GM21360 (cell line): ENCODE results near the gene YTHDF2.
"Not testable (repeated sequence)": the region's sequence is repeated elsewhere in the genome, so short reads cannot be mapped to it uniquely, and the experiment has no call there.

ENCODE experiments used
- ATAC-seq: cut with Tn5 transposase; IDR thresholded peaks from one replicate; pipeline ENCODE4 v1.9.1; 2021; ENCODE audit warnings: mild to moderate bottlenecking, moderate library complexity; ENCODE audit not compliant: unreplicated experiment

The YTHDF2 gene

GRCh38 chr1:28736450-28737306 lies at the start of gene YTHDF2:
YTHDF2 (plus strand) TSS chr1:28736940; CDS start chr1:28737121, 181 bp downstream.
- peak; percentile 84 for ATAC-seq

DNA sequence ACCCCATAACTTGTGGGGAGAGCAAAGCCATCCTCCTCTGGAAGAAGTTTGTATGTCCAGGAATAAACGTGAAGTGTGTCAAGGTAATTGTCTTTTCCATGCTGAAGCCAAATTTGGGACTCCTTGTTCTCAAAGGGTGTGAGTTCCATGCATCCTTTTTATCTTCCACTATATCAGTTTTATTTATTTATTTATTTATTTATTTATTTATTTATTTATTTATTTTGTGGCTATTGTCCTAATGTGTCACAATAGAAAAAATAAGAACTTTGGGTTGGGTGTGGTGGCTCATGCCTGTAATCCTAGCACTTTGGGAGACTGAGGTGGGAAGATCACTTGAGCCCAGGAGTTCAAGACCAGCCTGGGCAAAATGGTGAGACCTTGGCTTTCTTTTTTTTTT lies 45.1 kb upstream of the YTHDF2 start:
- ATAC-seq = not testable (repeated sequence)

DNA sequence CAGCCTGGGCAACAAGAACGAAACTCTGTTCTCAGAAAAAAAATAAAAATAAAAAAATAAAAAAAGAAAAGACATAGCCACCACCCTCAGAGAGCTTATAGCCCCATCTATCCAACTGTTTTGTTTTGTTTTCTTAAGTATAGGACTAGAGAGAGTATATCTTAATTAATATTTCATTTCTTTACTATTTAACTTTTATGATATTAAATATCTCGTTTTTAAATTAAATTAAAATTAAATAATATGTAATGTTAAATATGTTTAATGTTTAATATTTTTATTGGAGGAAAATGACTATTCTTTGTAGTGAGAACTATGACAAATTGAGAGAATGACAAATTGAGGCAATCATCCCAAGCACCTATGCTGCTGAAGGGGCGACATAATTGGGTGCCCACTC lies 33.1 kb upstream of the YTHDF2 start:
- no peak for ATAC-seq

DNA sequence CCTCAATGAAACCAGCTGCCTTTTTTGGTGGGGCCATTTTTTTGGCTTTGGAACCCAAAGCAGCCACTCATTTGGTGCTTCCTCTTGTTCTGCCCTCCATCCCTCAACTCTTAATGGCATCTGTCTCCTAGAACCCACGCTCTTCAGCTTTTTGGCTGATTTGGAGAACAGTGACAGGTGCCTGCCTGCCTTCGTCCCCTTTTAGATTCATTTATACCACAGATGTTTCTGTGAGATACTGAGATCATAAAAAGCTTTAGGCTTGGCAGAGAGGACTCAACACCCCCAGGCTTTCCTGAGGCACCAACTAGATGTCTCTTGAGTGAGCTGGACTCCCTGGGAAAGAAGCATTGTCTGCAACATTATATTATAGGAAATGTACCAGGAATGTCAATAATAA lies 20.4 kb upstream of the YTHDF2 start:
- ATAC-seq = no peak

GRCh38 chr1:28718166-28718565 lies 18.6 kb upstream of the YTHDF2 start:
- no peak for ATAC-seq

DNA sequence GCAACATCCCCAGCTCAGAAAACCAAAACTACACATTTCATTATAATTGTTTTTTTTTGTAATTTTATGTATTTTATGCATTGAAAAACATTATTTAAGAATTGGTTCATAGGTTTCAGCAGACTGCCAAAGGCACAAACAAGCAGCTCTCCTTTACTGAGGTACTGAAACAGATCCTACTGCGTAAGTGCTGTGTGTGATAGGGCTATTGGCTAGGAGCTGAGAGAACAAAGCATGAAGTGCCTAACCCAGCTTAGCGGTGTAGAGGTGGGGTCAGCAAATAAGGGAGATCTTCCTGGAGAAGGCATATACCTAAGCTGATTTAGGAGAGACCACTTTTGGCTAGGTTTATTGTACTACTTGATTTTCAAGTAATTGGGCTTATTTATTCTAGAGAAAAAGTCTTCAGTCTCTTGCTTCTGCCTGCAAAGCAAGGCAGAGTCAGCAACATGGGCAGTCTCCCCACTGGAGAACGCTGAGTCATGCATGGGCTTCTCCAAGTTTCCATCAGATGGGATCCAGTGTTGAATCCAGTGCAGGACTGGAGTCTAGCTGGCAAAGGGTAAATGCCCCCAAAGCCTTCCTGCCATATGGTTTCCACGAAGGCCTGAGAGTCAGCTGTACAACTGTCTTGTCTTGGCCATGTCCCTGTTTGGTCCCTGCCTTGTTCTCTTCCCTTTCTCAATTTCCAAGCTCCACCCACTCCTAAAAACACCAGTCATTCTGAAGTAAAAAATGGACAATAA lies 18.0 kb upstream of the YTHDF2 start:
- no peak for ATAC-seq

- ATAC-seq = no peak
These were observed 17.5 kb upstream of the YTHDF2 start for GRCh38 chr1:28719332-28719619.

DNA sequence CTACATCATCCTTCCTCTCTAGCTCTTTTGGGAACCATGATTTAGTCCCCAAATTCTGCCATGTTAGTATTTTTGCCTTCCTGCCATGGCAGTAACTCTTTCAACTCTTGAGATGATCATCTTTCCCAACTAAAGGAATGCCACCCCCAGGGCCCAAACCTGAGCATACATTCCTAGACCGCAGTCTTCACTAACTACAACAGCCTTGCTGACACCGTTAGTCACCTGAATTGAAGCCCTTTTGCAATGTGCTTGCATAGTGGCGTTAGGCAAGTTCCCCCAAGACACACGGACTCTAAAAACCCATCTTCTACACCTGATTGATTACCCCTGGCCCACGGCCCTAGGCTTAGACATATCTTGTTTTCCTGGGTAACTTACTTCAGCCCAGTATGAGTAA lies 16.4 kb upstream of the YTHDF2 start:
- no peak for ATAC-seq

DNA sequence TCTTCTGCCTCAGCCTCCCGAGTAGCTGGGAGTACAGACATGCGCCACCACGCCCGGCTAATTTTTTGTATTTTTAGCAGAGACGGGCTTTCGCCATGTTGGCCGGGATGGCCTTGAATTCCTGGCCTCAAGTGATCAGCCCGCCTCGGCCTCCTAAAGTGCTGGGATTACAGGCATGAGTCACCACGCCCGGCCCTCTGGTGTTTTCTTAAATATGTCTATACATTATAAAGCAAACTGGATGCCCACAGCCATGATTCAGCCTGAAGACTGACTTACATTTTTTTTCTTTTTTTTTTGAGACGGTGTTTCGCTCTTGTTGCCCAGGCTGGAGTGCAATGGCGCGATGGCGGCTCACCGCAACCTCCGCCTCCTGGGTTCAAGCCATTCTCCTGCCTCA lies 14.8 kb upstream of the YTHDF2 start:
- not testable (repeated sequence) for ATAC-seq

GRCh38 chr1:28725365-28725764 lies 11.4 kb upstream of the YTHDF2 start:
- not testable (repeated sequence) for ATAC-seq

DNA sequence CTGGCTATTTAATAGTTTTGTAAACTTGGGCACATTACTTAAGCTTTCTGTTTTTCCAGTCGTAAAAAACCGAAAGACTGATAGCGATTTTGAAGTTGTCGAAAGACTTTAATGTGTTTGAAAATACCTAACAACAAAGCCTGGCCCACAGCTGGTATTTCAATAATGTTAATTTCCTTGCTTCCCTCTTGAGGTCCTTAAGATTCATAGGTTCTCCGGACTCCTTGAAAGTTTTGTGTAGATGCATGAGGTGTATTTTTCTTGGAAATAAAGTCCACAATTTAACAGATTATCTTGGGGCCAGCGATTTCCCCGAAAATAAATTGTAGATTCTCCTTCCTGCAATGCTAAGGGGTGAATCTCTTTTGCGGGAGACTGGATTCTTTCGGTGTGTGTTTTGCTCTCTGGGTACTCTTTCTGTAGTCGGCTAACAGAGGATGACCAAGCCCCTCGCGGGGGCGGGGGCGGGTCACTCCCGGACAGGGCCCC lies 735 bp upstream of the YTHDF2 start:
- ATAC-seq = no peak

DNA sequence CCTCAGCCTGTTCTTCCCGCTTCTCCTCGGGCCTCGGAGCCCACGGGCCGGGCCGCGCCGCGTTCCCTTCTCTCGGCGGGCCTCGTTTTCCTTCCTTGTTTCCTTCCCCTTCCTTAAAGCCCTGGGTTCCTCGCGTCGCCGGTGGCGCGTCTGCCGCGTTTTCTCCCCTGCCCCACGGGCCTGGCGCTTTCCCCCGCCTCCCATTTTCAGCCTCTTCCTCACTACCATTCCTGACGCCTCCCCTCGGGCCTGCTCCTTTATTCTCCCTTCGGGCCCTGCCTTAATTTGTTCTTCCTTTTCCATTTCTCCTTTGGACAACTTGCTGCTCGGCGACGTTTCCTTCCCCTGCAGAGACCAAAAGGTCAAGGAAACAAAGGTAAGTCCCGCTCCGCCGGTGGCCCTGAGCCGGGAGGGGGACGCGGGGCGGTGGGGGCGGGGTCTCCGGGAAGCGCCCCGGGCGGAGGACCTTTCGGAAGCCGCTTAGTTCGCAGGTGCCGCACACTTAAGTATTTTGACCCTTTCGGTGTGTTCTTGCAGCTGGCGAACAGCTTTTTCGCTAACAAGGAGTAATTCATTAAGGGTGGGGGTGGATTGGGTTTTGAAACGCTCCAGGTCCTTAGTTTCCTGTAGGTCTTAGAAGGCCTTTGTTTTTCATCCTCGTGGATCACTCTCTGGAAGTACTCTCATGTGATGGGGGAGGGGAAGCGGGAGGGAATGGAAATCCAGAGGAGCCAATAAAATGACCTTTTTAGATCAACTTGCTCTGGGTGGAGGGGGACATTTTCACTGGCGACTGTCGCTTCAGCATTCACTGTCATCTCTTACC lies 780 bp downstream of the YTHDF2 start:
- peak; percentile 13 for ATAC-seq

DNA sequence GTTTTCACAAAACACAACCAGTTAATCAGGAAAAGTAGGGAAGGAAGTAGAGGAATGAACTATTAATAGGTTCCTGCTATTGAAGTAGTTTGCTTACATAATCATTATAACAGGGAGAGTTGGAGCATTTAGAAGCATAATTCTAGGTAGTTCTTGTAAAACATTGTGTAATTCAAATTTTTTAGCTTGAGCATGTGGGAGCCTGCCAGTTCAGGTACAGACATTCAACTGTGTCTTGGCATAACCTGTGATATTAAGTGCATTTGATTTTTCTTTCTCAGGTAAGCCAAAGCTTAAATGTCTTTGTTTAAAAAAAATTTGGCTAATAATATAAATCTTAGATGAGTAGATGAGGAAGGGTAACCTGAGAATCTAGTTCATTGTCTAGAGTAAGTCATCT lies 3.4 kb downstream of the YTHDF2 start:
- no peak for ATAC-seq

DNA sequence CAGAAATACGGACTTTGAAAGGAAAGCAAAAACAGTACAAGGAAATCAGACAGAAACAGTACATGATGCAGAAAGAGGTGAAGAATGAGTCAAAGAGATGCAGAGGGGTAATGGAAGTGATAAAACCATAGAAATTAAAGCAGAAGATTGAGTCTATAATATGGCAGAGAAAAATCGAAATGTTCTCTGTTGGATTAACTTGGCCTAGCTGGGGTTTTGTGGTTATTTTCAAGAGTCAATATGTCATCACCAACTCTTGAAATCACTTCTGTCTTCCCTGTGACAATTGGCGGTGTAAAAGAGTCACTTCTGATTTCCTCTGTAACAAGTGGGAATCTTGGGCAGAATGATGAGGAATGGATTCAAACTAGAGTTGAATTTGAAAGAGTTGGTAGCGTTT lies 7.4 kb downstream of the YTHDF2 start:
- no peak for ATAC-seq

DNA sequence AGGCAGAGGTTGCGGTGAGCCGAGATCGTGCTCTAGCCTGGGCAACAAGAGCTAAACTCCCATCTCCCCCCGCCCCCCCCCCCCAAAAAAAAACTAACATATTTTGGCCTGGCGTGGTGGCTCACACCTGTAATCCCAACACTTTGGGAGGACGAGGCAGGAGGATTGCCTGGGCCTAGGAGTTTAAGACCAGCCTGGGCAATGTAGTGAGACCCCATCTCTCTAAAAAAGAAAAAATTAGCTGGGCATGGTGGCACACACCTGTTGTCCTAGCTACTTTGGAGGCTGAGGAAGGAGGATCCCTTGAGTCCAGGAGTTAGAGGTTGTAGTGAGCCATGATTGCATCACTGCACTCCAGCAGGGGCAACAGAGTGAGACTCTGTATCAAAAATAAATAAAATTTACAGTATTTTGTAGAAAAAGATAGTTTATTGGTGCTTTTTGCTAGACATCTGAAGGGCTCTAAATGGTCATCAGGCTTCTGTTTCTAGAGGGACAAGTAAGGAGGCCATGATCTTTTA lies 9.0 kb downstream of the YTHDF2 start:
- no peak for ATAC-seq

DNA sequence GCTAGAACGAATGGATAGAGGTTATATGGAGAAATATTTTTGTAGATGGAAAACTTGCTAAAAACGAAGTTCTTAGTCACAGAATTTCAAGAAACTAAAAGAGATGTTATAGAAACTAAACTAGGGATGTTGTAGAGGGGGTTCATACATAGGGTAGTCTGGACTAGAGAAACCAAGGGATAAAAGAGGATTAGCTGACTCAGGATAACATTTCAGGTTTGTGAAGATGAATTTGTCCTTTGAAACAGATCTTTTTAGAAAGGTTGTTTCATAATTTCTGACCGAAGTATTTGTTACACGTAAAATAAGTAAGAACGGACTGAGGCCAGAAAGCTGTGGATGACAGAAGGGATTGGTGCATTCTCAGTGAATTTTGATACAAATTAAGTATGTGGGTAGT lies 13.6 kb downstream of the YTHDF2 start:
- no peak for ATAC-seq

DNA sequence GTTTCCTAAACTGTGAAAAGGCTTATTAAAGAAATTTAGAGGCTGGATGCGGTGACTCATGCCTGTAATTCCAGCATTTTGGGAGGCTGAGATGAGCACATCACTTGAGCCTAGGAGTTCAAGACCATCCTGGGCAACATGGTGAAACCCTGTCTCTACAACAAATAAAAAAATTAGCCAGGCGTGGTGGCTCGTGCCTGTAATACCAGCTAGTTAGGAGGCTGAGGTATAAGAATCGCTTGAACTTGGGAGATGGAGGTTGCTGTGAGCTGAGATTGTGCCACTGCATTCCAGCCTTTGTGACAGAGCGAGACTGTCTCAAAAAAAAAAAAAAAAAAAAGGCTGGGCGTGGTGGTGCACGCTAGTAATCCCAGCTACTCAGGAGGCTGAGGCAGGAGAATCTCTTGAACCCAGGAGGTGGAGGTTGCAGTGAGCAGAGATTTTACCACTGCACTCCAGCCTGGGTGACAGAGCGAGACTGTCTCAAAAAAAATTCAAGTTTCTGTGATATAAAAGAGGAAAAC lies 14.1 kb downstream of the YTHDF2 start:
- ATAC-seq = not testable (repeated sequence)

DNA sequence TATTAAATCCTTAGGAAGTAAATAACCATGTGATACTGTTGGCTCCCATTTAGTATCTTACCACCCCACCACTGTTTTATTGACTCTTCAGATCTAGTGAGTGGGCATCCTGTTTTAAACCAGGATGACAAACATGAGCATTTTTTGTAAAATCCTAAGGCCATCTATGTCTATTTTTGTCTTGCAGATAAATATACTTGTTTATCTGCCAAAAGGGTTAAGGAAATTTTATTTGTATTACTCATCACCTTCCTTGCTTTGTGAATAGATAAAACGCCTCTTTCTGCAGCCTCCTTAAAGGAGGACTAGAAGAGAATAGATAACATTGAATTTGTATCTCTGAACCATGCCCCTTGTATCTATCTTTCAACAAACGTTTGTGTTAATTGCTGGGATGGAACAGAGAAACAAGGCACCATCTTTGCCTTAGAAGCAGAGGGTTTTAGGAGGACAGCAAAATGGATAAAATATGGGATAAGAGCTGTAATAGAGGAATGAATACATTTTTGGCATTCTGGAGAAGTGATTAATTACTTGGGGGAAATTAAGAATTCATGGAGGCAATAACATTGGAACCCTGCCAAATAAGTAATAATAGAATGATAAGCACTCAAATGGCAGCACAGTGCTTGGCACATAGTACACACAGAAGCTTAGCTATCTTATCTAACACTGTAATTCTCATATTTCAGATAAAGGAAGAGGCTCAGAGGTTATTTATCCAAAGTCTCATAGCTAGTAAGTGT lies 14.7 kb downstream of the YTHDF2 start:
- ATAC-seq = no peak

- no peak for ATAC-seq
These were observed 19.0 kb downstream of the YTHDF2 start for GRCh38 chr1:28755701-28756100.

GRCh38 chr1:28756846-28757245 lies 20.1 kb downstream of the YTHDF2 start:
- no peak for ATAC-seq
